ENCODE measurements around the gene OTOG.
A peak's percentile ranks its signal among the peaks of the same experiment; 100 is the strongest.

The OTOG gene

DNA sequence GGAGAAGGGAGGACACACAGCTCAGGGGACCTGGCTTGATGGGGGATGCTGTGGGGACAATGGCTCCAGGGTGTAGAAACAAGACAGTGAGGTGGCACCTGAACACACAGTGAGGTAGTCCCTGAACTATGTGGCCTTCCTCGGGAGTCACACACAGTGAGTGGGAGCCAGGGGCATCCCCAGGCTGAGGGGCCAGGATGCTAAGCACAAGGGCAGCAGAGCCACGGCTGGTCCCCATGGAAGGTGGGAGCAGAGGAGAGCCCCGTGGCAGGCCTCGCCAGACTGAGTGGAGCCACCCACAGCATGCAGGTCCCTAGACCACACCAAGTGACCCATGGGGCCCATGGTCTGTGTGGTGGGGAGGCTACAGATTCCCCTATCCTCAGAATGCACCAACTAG is 44.4 kb upstream of the OTOG start:
- Histone ChIP-seq H3K9ac (ENCODE audit: low read length) (no peak overlapping the region), H3F3A (ENCODE audit: insufficient read depth) (no peaks in the 10 kb centered on the region), H3K9me2 (replicated peaks; ENCODE audit: insufficient read depth, low read length) (no peaks in the 10 kb centered on the region), H3K9me3 (ENCODE audit: insufficient read depth, low read length) (no peaks in the 10 kb centered on the region), H3K79me2 (ENCODE audit: insufficient read depth, low read length) (no peaks in the 10 kb centered on the region), H4K20me1 (ENCODE audit: low read depth, low read length) (no peaks in the 10 kb centered on the region), H3K27ac (ENCODE audit: low read depth, low read length) (no peak overlapping the region), H3K27me3 (ENCODE audit: low read length) (no peaks in the 10 kb centered on the region), H3K4me3 (ENCODE audit: insufficient read depth, low read length, poor library complexity, severe bottlenecking) (no peak overlapping the region), H2AFZ (ENCODE audit: low read depth, low read length, severe bottlenecking) (no peak overlapping the region), H3K36me3 (ENCODE audit: low read length) (no peaks in the 10 kb centered on the region), H3K4me2 (ENCODE audit: low read depth, low read length, poor library complexity, severe bottlenecking) (no peak overlapping the region)
- TF ChIP-seq EZH2phosphoT487 (conservative IDR thresholded peaks at IDR 0.05; ENCODE audit: low read length) (no peak), CTCF (IDR thresholded peaks at IDR 0.05; ENCODE audit: insufficient read depth, low read length, poor library complexity, severe bottlenecking) (no peak)

- H3K4me2 ChIP-seq (ENCODE audit: low read depth, low read length, poor library complexity, severe bottlenecking): no peak overlapping the region
- no peaks in the 10 kb centered on the region for H3K36me3 ChIP-seq (ENCODE audit: low read length)
- TF ChIP-seq EZH2phosphoT487 (conservative IDR thresholded peaks at IDR 0.05; ENCODE audit: low read length): no peak
- TF ChIP-seq CTCF (IDR thresholded peaks at IDR 0.05; ENCODE audit: insufficient read depth, low read length, poor library complexity, severe bottlenecking): peak; percentile 96
- H3K9ac ChIP-seq (ENCODE audit: low read length): no peak overlapping the region
- H3K27ac ChIP-seq (ENCODE audit: low read depth, low read length): no peak overlapping the region
- no peaks in the 10 kb centered on the region for H3F3A ChIP-seq (ENCODE audit: insufficient read depth)
- no peak overlapping the region for H3K4me3 ChIP-seq (ENCODE audit: insufficient read depth, low read length, poor library complexity, severe bottlenecking)
- no peaks in the 10 kb centered on the region for H4K20me1 ChIP-seq (ENCODE audit: low read depth, low read length)
- no peaks in the 10 kb centered on the region for H3K9me3 ChIP-seq (ENCODE audit: insufficient read depth, low read length)
- no peaks in the 10 kb centered on the region for H3K79me2 ChIP-seq (ENCODE audit: insufficient read depth, low read length)
- no peaks in the 10 kb centered on the region for H3K9me2 ChIP-seq (replicated peaks; ENCODE audit: insufficient read depth, low read length)
- H3K27me3 ChIP-seq (ENCODE audit: low read length): no peaks in the 10 kb centered on the region
- H2AFZ ChIP-seq (ENCODE audit: low read depth, low read length, severe bottlenecking): no peak overlapping the region
These were observed 42.5 kb upstream of the OTOG start for GRCh38 chr11:17504330-17505107.

GRCh38 chr11:17505146-17505545 is 41.9 kb upstream of the OTOG start:
- no peaks in the 10 kb centered on the region for H3K27me3 ChIP-seq (ENCODE audit: low read length)
- H4K20me1 ChIP-seq (ENCODE audit: low read depth, low read length): no peaks in the 10 kb centered on the region
- H3K9me3 ChIP-seq (ENCODE audit: insufficient read depth, low read length): no peaks in the 10 kb centered on the region
- no peak overlapping the region for H3K9ac ChIP-seq (ENCODE audit: low read length)
- no peaks in the 10 kb centered on the region for H3K79me2 ChIP-seq (ENCODE audit: insufficient read depth, low read length)
- no peak for TF ChIP-seq EZH2phosphoT487 (conservative IDR thresholded peaks at IDR 0.05; ENCODE audit: low read length)
- no peak for TF ChIP-seq CTCF (IDR thresholded peaks at IDR 0.05; ENCODE audit: insufficient read depth, low read length, poor library complexity, severe bottlenecking)
- H3K9me2 ChIP-seq (replicated peaks; ENCODE audit: insufficient read depth, low read length): no peaks in the 10 kb centered on the region
- H3K4me3 ChIP-seq (ENCODE audit: insufficient read depth, low read length, poor library complexity, severe bottlenecking): no peak overlapping the region
- H3F3A ChIP-seq (ENCODE audit: insufficient read depth): no peaks in the 10 kb centered on the region
- H2AFZ ChIP-seq (ENCODE audit: low read depth, low read length, severe bottlenecking): no peak overlapping the region
- no peaks in the 10 kb centered on the region for H3K36me3 ChIP-seq (ENCODE audit: low read length)
- no peak overlapping the region for H3K4me2 ChIP-seq (ENCODE audit: low read depth, low read length, poor library complexity, severe bottlenecking)
- no peak overlapping the region for H3K27ac ChIP-seq (ENCODE audit: low read depth, low read length)

All from SU-DHL-6 (cell line).